GM20431 (cell line): Measurements from ENCODE around the gene ARHGEF2.
"Not testable (repeated sequence)": the region's sequence is repeated elsewhere in the genome, so short reads cannot be mapped to it uniquely, and the experiment has no call there.

Experiments used
- in situ Hi-C: fragments of 300-500 bp; cut with MseI, MboI; formaldehyde crosslinking; loops from one replicate; pipeline ENCODE4 v1.15.0; 2020; ENCODE audit warnings: low sequenced_read_pairs; ENCODE audit not compliant: unreplicated experiment

Gene ARHGEF2

DNA sequence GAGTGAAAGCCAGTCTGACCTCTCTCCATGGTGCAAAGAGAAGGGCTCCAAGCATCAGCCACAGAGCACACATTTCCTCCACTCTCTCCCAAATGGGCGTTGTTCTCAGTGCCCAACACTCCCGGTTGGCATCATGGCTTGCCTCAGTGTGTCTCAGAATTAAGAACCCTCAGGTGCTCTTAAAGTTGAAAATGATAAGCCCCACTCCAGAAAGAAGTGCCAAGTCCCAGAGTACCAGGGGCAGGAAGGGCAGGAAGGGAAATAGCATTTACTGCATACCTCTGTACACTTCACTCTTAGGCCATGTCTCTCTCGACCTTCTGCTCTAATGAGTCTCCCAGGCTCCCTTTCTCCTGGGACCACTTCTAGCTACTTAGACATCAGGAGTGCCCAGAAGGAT lies 15.2 kb upstream of the ARHGEF2 start:
- in situ Hi-C loops, result no loop called here

DNA sequence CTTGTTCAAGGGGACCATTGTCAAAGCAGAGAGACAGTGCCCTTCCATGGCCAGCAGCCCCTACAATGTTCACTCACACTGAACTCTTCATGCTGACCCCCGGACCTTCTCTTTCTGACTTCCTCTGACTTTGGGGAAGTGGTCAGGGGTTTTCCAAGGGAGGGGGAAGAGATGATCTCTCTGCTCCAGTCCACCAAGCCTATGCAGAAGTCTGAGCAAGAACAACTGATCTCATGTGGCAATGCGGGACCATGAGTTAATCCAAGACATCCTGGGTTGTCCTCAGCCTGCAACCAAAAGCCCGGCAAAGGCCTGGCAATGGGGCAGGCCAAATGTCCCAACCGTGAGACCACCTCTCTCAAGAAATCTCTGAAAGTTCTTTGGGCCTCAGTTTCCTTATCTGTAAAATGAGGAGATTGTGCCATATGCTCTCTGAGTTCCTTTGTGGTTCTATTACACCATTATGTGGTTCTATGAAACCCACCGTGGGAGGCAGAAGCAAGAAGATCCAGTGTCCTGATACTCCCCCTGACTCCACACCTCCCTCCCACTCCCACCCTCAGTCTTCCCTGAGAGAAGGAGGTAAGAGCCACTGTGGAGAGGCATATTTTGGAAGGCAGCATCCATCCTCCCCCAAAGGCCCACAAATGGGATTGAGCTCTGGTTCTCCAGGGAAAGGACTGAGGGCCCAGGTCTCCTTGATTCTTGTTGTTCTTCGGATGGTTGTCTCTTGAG lies 11.8 kb upstream of the ARHGEF2 start:
- in situ Hi-C loops, result no loop called here

DNA sequence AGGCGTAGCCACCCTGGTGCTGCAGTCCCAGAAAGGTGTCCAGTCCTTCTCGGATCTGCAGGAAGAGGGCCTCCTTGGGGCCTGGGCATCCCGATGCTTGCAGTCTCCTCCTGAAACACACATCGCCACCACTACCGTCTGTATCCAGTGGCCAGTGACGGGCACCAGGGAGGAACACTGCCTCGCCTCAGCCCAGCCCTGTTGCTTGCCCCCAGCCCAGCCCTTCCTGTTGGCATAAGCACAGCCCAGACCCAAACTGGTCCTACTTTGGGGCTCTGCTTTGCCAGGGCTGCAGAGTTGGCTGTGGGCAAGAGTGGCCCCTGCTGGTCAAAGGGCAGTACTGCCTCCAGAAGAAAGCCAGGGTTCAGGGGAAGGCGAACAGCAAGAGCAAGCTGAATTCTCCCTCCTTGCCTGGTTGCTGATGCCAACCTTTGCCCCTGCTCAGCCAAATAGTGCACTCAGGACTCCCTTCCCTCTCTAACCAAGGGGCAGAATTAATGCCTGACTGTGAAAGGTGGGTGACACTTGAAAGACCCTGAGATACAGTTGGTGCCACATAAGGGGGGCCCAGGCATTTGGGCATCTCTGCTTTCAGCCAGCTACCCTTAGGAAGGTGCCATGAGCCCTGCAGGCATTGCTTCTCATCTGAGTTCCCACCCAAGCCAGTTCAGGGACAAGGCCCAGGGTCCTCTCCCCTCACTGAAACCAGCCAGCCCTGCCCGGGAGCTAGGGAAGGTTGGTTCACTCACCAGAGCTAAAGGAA lies 11.1 kb upstream of the ARHGEF2 start:
- in situ Hi-C loops, result no loop called here

DNA sequence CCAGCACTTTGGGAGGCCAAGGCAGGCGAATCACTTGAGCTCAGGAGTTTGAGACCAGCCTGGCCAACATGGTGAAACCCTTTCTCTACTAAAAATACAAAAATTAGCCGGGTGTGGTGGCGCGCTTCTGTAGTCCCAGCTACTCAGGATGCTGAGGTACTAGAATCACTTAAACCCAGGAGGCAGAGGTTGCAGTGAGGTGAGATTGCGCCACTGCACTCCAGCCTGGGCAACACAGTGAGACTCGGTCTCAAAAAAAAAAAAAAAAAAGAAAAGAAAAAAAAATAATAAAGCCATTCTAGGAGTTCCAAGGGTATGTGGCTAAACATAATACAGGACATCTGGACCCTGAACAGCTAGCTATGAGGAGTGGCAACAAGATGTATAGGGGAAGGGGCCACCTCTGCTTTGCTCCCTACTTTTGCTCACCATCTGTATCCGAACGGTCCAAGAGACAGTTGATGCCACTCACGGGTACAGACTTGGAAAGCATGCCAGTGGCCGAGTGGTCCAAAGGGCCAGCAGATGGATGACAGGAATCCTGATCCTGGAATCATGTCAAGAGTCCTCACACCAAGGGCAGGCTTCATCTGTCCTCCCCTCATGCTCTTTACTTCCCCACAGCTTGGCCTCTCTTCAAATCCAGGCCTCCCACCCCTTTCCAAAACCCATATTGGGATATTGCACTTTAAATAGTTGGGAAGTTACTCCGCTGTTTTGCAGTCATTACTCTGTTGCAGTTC lies 6.7 kb upstream of the ARHGEF2 start:
- in situ Hi-C loops, result not testable (repeated sequence)

DNA sequence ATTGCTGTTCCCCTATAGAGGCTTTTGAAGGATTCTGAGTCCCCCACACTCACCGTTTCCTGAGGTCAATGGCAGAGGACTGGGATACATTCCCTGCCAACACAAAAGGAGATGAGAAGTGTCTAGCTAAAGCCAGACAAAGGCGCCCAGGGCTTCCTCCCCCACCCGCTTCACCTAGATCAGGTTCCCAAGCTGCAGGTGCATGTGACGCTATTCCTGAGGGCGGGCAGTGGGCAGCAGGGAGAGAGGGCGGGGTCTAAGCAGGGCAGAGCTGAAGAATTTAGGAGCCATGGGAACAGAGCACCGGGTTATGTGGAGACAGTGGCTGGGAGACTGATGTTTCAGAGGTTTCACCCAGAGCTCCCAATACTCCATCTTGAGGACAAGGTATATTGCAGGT lies 6.0 kb upstream of the ARHGEF2 start:
- in situ Hi-C loops, result no loop called here

DNA sequence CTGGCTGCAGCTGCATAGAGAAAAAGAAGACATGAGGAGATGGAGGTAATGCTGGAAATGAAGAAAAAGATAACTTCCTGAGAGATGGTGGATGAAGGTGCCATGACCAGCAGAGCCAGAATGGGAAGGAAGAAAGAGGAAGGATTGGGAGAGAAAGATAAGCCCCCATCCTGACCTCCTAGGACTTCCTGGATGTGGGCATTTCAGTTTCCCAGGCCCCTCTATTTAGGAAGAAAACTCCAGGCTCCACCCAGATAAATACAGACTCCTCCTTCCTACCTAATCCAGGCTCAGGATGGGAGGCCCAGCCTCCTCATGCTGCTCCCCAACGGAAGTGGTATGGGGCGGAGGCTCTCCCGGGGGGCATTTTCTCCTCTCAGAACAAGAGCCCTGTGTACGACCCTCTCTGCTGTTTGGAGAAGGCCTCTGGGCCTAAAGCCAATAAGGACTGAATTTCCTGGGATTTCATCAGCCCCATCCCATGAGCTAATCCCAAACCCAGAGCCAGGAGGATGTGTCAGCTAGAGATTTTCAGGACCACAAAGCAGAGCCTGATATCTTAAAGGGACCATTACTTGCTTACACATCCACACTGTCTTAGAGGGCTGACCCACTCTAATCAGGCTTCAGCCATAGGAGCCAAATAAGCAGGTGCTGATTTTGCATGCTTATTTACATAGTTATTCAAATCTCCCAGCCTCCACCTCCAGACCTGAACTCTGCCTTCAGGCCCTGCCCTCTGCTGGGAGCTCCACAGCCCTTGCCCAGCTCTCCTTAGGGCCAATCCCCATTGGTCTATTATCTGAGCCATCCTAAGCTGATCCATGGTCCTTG lies 5.1 kb upstream of the ARHGEF2 start:
- in situ Hi-C loops, result no loop called here

DNA sequence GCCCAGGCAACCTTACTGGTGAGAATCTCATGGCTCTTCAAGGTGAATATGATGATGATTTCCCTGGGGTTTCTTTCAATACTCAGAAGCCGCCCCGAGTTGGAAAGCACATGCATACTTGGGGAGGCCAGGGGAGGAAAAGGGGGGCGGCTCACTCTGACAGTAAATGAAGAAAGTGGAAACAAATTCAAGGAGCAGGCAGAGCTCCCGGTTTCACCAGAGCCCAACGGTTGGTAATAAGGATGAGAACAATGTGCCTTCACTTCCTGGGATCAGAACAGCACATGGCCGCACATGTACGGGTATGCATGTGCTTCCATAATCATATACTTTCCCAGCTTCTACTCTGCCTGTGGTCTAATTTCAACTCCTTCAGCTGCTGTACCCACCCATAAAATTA lies 3.8 kb upstream of the ARHGEF2 start:
- in situ Hi-C loops, result no loop called here

DNA sequence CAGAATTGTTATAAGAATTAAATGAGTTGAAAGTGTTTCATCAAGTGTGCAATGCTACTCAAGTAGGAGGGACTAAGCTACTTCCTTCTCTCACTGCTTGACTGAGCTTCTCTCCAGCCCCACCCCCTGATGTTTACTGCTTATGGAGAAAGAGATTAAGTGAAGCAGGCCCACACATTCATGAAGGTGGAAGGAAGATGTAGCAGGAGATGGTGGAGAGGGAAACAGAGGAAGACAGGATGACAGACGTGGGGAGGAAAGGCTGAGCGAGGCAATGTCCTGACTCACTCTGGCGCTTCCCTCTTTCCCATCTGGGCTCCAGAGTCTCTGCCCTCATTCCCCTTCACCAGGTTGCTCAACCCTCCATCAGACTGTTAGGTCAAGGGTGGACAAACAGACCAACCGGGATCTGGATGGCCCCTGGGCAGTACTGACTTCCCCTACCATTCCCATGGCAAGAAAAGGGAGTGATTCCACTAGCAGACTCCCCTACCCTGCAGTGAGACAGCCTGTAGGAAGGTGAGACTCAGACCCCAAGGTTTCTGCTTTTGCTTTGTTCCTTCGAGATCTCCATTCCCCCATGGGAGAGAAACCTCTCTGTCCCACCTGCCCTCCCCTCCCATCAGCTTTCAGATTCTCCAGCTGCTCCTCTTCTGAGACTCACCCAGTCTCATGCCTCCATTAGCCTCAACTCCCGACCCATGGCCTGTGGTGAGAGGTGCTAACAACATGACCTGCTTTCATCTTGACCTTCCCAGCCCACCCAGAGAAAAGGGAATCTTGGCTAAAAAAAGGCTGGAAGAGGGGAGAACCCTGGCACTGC lies 3.1 kb upstream of the ARHGEF2 start:
- in situ Hi-C loops, result no loop called here

DNA sequence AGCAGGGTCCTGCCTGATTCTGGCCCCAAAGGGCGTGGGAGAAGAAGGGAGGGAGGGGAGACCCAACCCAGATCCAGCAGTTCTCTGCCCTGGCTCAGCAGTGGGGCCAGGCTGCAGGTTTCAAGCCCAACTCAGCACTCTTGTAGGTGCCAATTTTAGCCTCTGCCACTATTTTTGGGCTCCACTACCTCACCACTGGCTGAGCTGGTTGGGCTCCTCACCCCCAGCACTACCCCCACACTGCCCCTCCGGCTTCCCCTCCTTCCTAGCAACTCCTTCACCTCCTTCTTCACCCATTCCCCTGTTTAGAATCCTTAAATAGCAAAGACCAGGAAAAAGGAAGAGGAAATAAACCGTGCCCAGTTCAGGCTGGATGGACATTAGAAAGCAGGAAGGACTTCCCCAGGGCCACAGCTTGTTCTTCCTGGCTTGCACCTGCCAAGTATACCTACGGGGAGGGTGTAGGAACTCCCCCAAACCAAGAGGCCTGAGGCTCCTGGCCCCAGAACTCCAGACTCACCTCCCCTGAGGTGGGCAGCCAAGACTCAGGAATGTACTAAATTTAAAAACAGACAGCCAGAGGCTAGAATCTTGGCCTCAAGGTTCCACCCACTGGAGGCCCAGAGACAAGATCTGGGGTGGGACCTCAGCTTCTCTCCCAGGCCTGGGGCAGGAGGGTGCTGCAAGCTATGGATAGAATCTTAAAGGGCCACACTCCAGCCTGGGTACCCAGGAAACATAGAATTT lies 1.4 kb upstream of the ARHGEF2 start:
- in situ Hi-C loops, result no loop called here

DNA sequence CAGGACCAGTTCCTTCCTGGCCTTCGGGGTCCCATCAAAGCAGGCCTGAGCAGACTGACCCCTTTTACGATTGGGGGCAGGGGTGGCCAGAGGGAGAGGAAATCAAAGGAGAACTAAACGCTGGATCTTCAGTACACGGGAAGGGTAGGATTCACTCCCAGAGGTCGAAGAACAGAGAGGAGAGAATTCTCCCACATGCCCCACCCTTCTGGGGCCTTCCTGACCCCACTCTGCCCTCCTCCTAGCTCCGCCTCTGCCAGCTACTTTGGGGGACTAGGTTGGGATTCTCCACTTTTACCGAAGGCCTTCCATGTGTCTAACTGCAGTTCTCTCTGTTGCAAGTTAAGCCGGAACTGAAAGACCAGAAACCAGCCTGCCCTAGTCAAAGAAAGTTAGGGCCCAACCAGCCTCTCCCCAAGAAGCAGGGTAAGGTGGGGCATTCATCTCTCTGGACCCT lies 654 bp upstream of the ARHGEF2 start:
- in situ Hi-C loops, result no loop called here

DNA sequence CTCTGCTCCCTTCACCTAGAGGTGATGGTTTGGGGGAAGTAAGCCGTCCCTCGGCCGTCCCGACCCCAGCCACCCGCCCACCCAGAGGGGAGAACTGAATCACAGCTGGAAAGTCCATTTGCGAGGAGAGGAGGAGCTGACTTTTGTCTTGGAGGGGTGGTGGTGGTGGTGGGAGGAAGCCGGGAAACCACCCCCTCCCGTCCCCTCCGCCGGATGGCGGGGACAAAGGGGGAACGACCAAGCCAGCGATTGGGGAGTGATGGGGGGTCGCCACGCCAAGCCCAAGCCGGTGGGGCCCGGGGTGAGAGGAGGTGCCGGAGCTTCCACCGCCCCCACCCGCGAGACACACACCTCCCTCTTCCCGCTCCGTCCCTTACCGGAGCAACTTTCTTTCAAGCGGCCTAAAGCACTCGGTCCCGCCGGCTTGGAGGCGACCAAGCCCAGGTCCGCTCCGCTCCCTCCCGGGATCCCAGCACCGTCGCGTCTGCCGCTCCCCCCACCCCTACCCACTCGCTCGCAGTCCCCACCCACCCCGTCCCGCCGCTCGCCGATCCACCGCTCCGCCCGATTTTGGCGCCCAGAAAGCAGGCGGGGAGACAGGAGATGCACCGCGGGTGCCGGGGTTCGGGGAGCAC lies 540 bp downstream of the ARHGEF2 start:
- in situ Hi-C loops, result no loop called here

DNA sequence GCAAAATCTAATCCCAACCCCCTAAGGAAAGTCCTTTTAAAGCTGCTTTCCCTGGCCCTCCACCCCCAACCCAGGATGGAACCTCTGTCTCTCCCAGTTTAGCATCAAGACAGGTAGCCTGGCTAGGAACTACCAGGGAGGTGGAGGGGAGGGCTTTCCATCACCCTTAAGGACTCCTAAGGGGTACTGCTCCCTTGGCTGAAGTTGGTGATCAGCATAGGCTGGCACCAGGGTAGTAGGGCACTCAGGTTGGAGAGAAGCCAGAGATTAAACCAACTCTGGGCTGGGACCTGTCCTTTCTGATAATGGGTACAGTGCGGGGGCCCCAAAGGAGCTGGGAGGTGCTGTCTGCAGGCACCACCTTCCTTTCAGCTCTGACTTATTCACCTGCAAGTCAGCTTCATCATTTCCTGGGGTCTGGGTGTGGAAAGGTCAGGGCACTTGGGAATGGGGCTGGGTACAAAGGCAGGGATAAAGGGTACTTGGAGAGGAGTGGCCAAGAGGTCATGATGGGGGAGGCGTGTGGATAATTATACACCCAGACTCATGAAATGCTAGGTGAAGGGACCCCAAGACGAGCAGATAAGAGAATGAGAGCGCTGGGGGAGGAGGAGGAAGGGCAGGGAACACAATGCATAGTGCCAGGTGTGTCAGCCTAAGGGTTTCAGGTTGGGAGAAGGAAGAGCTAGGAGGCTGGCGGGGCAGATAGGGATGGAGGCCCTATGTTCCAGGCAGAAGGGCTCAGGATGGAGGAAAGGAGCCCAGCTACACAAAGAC lies 1.2 kb downstream of the ARHGEF2 start:
- in situ Hi-C loops, result no loop called here

DNA sequence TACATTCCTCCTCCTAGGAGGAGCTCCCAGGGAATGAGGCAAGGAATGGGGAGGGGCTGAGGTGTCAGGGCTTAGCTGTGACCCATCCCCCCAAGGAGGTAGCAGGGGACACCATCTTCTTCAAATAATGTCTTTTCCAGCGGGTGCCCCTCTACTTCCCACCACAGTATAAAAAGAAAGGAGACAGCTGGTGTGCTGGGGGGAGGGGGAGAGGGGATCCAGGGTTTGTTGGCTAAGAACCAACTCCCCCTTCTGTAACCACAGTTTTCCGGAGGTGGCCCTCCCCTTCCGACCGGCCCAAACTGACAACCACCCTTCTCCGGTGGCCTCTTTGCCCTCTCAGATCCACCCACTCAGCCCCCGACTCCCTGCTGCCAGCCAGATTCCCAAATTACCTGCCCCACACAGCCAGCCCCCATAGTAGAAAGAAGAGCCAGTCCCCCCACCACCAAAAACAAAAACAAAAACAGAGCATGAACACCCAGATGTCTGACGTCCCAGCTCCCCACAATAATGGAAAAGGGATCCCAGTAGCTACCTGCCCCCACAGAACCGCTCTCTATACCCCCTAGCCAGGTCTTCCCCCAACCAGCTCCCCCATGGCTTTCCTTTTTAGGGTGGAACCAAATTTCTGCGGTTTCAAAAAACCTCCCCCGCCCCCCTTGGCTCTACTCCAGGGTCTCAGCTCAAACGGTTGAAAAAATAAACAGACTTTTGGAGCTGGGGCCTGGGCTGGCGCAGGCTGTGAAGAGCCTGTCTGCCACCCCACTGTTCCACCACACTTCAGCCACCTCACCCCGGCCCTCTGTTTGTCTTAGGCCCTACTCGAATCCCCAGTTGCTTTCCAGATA lies 2.1 kb downstream of the ARHGEF2 start:
- in situ Hi-C loops, result no loop called here

DNA sequence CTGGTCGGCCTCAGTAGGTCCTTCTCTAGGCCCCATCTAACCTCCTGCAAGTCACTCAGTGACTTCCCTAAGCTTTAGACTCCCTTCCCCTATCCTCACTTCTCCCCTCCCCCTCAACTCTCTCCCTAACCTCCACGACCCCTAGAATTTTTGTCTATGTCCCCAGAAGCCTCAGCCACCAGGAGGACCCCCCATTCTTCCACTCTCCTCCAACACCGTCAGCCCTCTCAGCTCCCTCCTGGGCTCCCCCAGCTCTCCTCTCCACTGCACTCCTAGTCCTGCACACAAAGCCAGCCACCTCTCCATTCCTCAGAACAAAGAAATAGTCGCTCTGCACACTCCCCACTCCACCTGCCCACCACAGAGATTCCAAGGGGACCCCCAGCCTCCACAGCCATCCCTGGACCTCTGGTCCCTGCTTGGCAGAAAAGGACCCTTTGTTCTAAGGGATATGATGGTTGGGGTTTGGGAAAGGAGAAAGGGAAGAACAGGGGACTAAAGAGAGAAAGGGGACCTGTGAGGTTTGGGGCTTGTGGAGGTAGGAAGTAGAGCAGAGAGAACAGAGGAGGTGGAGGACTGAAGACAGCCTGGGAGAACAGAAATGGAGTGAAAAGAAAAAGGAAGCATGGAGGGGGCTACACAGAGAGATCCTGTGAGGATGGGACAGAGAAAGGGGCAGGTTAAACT lies 2.8 kb downstream of the ARHGEF2 start:
- in situ Hi-C loops, result no loop called here

DNA sequence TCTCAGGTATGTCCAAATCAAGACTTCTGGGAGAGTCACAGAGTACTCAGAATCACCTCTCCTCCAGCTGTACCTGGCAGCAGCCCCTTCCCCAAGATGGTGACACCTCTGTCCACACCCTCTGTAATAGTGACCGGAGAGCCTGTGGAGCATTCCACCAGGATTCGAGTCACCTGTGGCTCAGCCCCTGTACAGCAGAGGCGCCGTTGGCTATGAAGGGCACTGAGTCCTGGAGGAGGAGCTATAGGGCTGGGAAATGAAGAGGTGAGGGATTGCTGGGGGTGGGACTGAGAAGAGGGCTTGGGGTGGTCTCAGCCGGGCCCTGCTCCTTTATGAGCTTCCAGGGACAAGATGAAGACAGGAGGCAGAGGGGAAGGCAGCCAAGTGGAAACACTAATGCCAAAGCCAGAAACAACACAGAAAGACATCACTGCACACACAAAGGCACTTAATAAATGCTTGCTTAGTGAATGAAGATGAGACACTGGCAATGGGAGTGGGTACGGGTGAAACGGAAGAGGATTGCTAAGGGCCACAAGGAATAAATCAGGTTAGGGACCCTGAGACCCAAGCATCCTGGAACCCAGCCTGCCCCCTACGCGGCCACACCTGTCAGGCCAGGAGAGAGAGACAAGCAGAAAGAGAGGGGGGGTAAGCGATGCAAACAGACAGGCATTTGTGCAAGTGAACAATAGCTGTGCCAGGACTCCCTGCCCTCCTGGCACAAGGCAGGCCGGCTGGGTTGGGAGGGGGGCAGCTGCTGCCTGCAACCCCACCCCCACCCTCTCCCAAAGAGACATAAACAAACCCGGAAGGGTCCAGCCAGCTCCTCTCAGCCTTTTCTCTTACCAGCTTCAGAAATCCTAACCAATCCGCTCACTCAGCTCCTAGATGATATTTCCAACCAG lies 3.9 kb downstream of the ARHGEF2 start:
- in situ Hi-C loops, result no loop called here
